ENCODE results near the gene RWDD1.

DNA sequence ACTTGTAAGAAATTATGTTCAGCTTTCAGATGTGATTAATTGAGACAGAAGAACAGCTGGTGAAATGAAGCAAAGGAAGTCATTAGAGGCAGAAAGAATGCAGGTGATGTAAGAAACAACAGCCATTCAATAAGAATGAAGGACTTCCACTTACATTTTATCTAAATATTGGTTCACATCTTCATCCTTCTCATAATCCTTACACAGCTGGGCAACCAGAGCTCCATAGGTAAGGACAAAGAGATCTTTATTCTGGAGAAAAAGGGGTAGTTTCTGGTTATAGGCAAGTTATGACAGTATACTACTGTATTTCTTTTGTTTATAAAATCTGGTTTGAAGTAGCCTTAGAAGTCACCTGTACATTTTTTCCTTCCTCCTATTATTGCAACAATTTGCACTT is 28.2 kb upstream of the RWDD1 start:
- TF ChIP-seq ZNF274 (IDR thresholded peaks at IDR 0.05; ENCODE audit: low read depth, low read length): no peak
- TF ChIP-seq SUZ12 (IDR thresholded peaks at IDR 0.05; ENCODE audit: extremely low read depth, insufficient read depth, insufficient read length): no peak
- TF ChIP-seq YY1 (IDR thresholded peaks at IDR 0.05; ENCODE audit: insufficient read depth, insufficient read length): no peak

Measured in NT2/D1 (cell line).